SK-N-SH treated with all-trans-retinoic acid at 6 μM for 48 hours (cell line): ENCODE data around the gene EFNB1.

Experiments used
- ARNTL ChIP-seq: fragments of 450-650 bp; formaldehyde crosslinking; IDR thresholded peaks from 2 replicates; pipeline ENCODE4 v1.5.0; 2020; ENCODE audit warnings: low read depth, mild to moderate bottlenecking, moderate library complexity, borderline replicate concordance
- BACH2 ChIP-seq: fragments of 250-450 bp; sonication (Bioruptor Pico); IDR thresholded peaks from 2 replicates; pipeline ENCODE4 v1.9.0; 2021; ENCODE audit warnings: mild to moderate bottlenecking, borderline replicate concordance
- CSDC2 ChIP-seq: fragments of 250-450 bp; sonication (Bioruptor Pico); IDR thresholded peaks from 2 replicates; pipeline ENCODE4 v1.5.0; 2020; ENCODE audit warnings: mild to moderate bottlenecking, moderate library complexity
- ESRRG ChIP-seq: fragments of 250-450 bp; sonication (Bioruptor Pico); IDR thresholded peaks from 2 replicates; pipeline ENCODE4 v1.6.1; 2021; ENCODE audit warnings: mild to moderate bottlenecking
- POU6F1 ChIP-seq: fragments of 250-450 bp; sonication (Bioruptor Pico); IDR thresholded peaks from 2 replicates; pipeline ENCODE4 v1.8.0; 2021; ENCODE audit warnings: low read depth, mild to moderate bottlenecking, moderate library complexity, borderline replicate concordance
- SNAI2 ChIP-seq: fragments of 250-450 bp; sonication (Bioruptor Pico); IDR thresholded peaks from 2 replicates; pipeline ENCODE4 v1.5.0; 2020; ENCODE audit warnings: mild to moderate bottlenecking, moderate library complexity
- TCF4 ChIP-seq: fragments of 250-450 bp; sonication (Bioruptor Pico); IDR thresholded peaks from 2 replicates; pipeline ENCODE4 v1.8.0; 2021; ENCODE audit warnings: mild to moderate bottlenecking, moderate library complexity, borderline replicate concordance
- TOX ChIP-seq: fragments of 250-450 bp; sonication (Bioruptor Pico); IDR thresholded peaks from 2 replicates; pipeline ENCODE4 v1.8.0; 2021; ENCODE audit warnings: mild to moderate bottlenecking, moderate library complexity, borderline replicate concordance
- ZC3H10 ChIP-seq: fragments of 250-450 bp; sonication (Bioruptor Pico); IDR thresholded peaks from 2 replicates; pipeline ENCODE4 v1.5.1; 2021; ENCODE audit warnings: mild to moderate bottlenecking, moderate library complexity
- TF ChIP-seq, protein P1 (sequence below): fragments of 250-450 bp; sonication (Bioruptor Pico); IDR thresholded peaks from 2 replicates; pipeline ENCODE4 v1.5.1; 2020; ENCODE audit warnings: low read depth, mild to moderate bottlenecking, moderate library complexity

GRCh38 chrX:68834371-68835103 lies 5.7 kb downstream of the EFNB1 start:
- TF ChIP-seq TCF4 (CRISPR knock-in tag): no peak
- no peak for TF ChIP-seq TOX
- TF ChIP-seq, protein P1, sequence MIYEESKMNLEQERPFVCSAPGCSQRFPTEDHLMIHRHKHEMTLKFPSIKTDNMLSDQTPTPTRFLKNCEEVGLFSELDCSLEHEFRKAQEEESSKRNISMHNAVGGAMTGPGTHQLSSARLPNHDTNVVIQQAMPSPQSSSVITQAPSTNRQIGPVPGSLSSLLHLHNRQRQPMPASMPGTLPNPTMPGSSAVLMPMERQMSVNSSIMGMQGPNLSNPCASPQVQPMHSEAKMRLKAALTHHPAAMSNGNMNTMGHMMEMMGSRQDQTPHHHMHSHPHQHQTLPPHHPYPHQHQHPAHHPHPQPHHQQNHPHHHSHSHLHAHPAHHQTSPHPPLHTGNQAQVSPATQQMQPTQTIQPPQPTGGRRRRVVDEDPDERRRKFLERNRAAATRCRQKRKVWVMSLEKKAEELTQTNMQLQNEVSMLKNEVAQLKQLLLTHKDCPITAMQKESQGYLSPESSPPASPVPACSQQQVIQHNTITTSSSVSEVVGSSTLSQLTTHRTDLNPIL (CRISPR knock-in tag): no peak
- TF ChIP-seq POU6F1 (CRISPR knock-in tag): no peak
- TF ChIP-seq BACH2 (CRISPR knock-in tag): no peak
- no peak for TF ChIP-seq ZC3H10
- TF ChIP-seq ESRRG (CRISPR knock-in tag): no peak
- no peak for TF ChIP-seq CSDC2
- no peak for TF ChIP-seq SNAI2 (CRISPR knock-in tag)
- no peak for TF ChIP-seq ARNTL (CRISPR knock-in tag)
